Endothelial cell (in vitro differentiated cells): Measurements from ENCODE around the gene C10orf143. TPM values are rescaled to one million over a fixed set of nuclear protein-coding genes. Genes with fewer than 3 reads are reported as not detected.
A peak's percentile ranks its signal among the peaks of the same experiment; 100 is the strongest.
"Not testable (repeated sequence)": the region's sequence is repeated elsewhere in the genome, so short reads cannot be mapped to it uniquely, and the experiment has no call there.

Experiments used
- DNase-seq: peaks from one replicate; pipeline ENCODE4 v3.0.0; 2021; ENCODE audit warnings: low spot score
- H3K27ac Mint-ChIP-seq: one replicate; pipeline ENCODE4 v1.8.0; 2021; ENCODE audit warnings: mixed read lengths, inconsistent platforms; ENCODE audit not compliant: unreplicated experiment
- H3K27me3 Mint-ChIP-seq: one replicate; pipeline ENCODE4 v1.8.0; 2021; ENCODE audit warnings: mild to moderate bottlenecking, moderate library complexity, mixed read lengths, inconsistent platforms; ENCODE audit not compliant: unreplicated experiment
- H3K36me3 Mint-ChIP-seq: one replicate; pipeline ENCODE4 v1.8.0; 2021; ENCODE audit warnings: mild to moderate bottlenecking, low read depth, mixed read lengths, inconsistent platforms; ENCODE audit not compliant: unreplicated experiment
- H3K4me1 Mint-ChIP-seq: one replicate; pipeline ENCODE4 v1.8.0; 2021; ENCODE audit warnings: mild to moderate bottlenecking, mixed read lengths, inconsistent platforms; ENCODE audit not compliant: unreplicated experiment
- H3K4me3 Mint-ChIP-seq: one replicate; pipeline ENCODE4 v1.8.0; 2021; ENCODE audit warnings: mild to moderate bottlenecking, mixed read lengths, inconsistent platforms; ENCODE audit not compliant: unreplicated experiment
- H3K9me3 Mint-ChIP-seq: one replicate; pipeline ENCODE4 v1.8.0; 2021; ENCODE audit warnings: mixed read lengths, inconsistent platforms; ENCODE audit not compliant: unreplicated experiment
- CTCF ChIP-seq: fragments of 200-600 bp; sonication (generic); IDR thresholded peaks from one replicate; pipeline ENCODE4 v1.5.0; 2021; ENCODE audit warnings: antibody characterized with exemption; ENCODE audit not compliant: unreplicated experiment
- total RNA-seq: library from RNA; stranded (reverse); fragmentation: NEBNext Ultra II Directional; extraction: Animal tissue kit (Norgen Biotek cat#: 25700); gene quantifications from one replicate; pipeline ENCODE4 v1.2.1, GENCODE V29; 2021; ENCODE audit not compliant: unreplicated experiment

The C10orf143 gene
- total RNA-seq, 1 donor from 2014 or later: 3.4 TPM

GRCh38 chr10:130105724-130106123 is 4.9 kb downstream of the C10orf143 start:
- H3K36me3 Mint-ChIP-seq: peaks cover 10% of the 10 kb centered on the region

GRCh38 chr10:130099344-130099743 is 11.3 kb downstream of the C10orf143 start:
- no peak for TF ChIP-seq CTCF
- no peaks in the 10 kb centered on the region for H3K4me1 Mint-ChIP-seq
- H3K4me3 Mint-ChIP-seq: peak overlapping the region; percentile 38
- no peaks in the 10 kb centered on the region for H3K27me3 Mint-ChIP-seq
- no peak for DNase-seq
- H3K9me3 Mint-ChIP-seq: no peaks in the 10 kb centered on the region
- H3K27ac Mint-ChIP-seq: no peak overlapping the region
- H3K36me3 Mint-ChIP-seq: no peaks in the 10 kb centered on the region

More at GRCh38 chr10:130105724-130106123, 4.9 kb downstream of the C10orf143 start:
- Mint-ChIP-seq H3K4me3 (peak overlapping the region; percentile 26), H3K4me1 (peaks cover 13% of the 10 kb centered on the region), H3K9me3 (no peaks in the 10 kb centered on the region), H3K27me3 (peaks cover 10% of the 10 kb centered on the region), H3K27ac (peak overlapping the region; percentile 86)
- DNase-seq: peak; percentile 69
- TF ChIP-seq CTCF: no peak

GRCh38 chr10:130090565-130090964 is 20.1 kb downstream of the C10orf143 start:
- H3K36me3 Mint-ChIP-seq, H3K4me3 Mint-ChIP-seq, H3K9me3 Mint-ChIP-seq, H3K27ac Mint-ChIP-seq, H3K4me1 Mint-ChIP-seq, H3K27me3 Mint-ChIP-seq, DNase-seq: not testable (repeated sequence)

- no peaks in the 10 kb centered on the region for H3K27me3 Mint-ChIP-seq
- H3K4me3 Mint-ChIP-seq: no peak overlapping the region
- H3K4me1 Mint-ChIP-seq: peaks cover 3% of the 10 kb centered on the region
- TF ChIP-seq CTCF: no peak
- H3K9me3 Mint-ChIP-seq: no peaks in the 10 kb centered on the region
- H3K36me3 Mint-ChIP-seq: peaks cover 3% of the 10 kb centered on the region
- H3K27ac Mint-ChIP-seq: no peak overlapping the region
- no peak for DNase-seq
Measured at GRCh38 chr10:130080461-130080814, 30.2 kb downstream of the C10orf143 start.

- Mint-ChIP-seq H3K4me1 (peaks cover 3% of the 10 kb centered on the region), H3K4me3 (no peak overlapping the region), H3K27me3 (no peaks in the 10 kb centered on the region), H3K27ac (no peak overlapping the region), H3K9me3 (no peaks in the 10 kb centered on the region), H3K36me3 (peaks cover 3% of the 10 kb centered on the region)
- DNase-seq: no peak
- TF ChIP-seq CTCF: no peak
Measured at GRCh38 chr10:130079614-130080460, 30.8 kb downstream of the C10orf143 start.
